GM21723 (cell line): Measurements from ENCODE around the gene OXCT2.
"Not testable (repeated sequence)": the region's sequence is repeated elsewhere in the genome, so short reads cannot be mapped to it uniquely, and the experiment has no call there.

ENCODE experiments used
- ATAC-seq: cut with Tn5 transposase; IDR thresholded peaks from one replicate; pipeline ENCODE4 v1.9.1; 2021; ENCODE audit warnings: mild to moderate bottlenecking, moderate library complexity; ENCODE audit not compliant: unreplicated experiment

Gene OXCT2

DNA sequence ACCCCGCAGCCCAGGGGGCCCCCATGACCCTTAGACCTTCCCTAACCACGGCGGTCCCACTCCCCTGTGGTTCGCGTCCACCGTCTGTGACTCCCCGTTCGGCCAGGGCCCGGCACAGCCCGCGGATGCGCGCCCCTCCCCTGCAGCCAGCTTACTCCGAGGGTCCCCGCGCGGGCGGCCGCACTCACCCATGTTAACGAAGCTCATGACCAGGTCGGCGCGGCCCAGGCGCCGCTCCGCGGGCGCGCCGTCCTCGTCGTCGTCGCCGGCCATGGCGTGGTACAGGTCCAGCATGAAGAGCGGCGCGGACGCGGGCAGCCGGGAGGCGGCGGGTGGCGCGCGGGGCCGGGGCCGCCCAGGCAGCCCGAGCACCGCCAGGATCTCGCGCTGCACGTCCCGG is 16.8 kb upstream of the OXCT2 start:
- not testable (repeated sequence) for ATAC-seq

DNA sequence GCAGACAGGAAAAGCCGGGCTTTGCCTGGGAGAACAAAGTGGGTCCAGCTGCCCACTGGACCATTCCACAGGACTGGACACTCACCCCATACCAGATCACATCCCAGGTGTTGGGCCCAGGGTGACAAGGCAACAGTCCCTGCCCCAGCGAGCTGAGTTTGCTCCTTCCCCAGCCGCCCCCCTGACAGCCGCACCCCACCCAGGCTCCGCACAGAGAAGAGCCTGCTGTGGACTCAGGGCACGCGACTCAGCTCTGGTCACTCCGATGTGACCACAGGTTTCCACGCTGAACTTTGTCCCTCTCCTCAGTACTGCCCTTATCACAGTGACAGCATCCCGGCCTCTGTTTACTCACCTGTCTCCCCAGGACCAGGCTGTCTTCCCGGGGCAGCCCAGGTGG is 16.3 kb upstream of the OXCT2 start:
- ATAC-seq: no peak

GRCh38 chr1:39787108-39787375 is 15.9 kb upstream of the OXCT2 start:
- ATAC-seq: not testable (repeated sequence)

DNA sequence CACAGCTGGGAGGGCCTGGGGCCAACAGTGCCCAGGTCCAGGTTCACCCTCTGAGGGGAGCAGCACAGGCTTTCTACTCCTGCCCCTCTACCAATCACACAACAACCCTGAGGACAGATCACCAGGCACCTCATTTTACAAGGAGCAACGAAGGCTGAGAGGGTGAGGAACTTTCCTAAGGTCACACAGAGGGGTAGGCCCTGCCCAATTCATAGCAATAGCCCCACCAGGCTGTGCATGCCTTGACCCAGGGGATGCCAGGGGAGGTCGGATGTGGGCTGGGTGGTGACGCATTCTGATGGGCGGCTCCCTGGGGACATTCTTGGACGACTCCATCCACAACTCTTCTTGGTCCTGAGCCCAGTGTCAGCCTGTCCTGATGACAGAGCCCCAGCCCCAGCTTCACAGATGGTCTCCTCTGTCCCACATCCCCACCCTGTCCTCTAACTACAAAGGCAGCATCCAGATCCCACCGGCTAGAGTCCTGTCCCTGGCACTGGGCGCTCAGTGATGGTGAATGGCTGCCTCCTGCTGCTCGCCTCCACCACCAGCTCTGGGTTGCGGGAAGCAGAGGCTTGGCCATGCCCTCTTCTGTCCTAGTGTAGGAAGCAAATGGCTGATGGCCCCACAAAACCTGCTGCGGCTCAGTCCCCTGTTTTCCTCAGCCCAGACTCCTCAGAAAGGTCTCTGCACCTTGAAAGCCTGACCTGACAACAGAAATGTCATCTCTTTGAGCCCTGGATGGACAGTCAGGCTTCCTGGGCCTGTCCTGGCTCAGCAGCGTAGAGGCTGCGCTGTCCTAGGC is 15.4 kb upstream of the OXCT2 start:
- ATAC-seq: not testable (repeated sequence)

DNA sequence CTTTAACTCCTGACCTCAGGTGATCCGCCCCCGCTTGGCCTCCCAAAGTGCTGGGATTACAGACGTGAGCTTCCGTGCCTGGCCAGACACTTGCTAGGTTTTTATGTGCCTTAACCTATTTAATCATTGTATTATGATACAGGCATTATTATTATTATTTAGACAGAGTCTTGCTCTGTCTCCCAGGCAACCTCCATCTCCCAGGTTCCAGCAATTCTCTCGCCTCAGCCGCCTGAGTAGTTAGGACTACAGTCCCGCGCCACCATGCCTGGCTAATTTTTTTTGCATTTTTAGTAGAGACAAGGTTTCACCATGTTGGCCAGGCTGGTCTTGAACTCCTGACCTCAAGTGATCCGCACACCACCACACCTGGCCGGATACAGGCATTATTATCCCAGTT is 11.5 kb upstream of the OXCT2 start:
- not testable (repeated sequence) for ATAC-seq

DNA sequence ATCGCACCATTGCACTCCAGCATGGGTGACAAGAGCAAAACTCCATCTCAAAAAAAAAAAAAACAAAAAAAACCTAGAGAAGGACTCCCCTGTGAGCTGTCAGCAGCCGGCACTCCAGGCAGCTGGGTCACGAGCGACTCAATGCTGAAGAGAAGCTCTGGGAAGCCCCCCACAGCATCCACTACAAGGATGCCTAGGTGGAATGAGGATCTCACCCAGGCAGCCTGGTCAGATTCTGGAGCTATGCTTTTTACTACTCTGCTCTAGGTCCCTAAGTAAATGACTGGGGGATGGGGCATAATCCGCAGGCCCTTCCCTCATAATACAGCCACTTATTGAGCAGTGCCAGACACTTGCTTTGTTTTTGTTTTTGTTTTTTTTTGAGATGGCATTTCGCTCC is 11.0 kb upstream of the OXCT2 start:
- ATAC-seq: no peak

DNA sequence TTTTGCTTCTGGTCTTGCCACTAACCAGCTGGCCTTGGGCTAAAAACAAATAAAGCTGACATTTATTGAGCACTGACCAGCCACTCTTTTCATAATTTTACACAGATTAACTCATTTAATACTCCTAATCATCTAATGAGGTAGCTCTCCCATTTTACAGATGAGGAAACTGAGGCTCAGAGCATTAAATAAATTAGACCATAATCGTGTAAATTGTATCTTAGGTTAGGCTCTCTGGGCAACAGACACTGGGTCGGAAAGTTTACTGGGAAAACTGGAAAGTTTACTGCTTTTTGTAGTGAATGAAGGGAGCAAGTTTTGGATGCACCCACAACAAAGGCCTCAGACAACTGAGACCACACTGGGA is 10.2 kb upstream of the OXCT2 start:
- no peak for ATAC-seq

DNA sequence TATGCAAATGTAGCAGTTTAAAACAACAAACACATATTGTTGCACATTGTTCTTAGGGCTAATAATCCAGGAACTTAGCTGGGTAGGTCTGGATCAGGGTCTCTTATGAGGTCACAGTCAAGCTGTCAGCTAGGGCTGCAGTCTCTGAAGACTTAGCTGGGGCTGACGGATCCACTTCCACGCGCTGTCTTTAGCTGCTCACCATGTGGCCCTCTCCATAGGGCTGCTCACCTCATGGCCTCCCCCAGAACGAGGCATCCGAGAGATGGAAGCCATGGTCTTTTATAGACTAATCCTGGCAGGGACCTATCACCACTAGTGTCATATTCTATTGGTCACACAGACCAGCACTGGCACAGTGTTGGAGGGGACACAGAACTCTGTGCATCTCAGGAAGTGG is 8.7 kb upstream of the OXCT2 start:
- no peak for ATAC-seq

- ATAC-seq: no peak
Measured at GRCh38 chr1:39779137-39779536, 8.0 kb upstream of the OXCT2 start.

- ATAC-seq: not testable (repeated sequence)
Measured at GRCh38 chr1:39778463-39779099, 7.4 kb upstream of the OXCT2 start.

DNA sequence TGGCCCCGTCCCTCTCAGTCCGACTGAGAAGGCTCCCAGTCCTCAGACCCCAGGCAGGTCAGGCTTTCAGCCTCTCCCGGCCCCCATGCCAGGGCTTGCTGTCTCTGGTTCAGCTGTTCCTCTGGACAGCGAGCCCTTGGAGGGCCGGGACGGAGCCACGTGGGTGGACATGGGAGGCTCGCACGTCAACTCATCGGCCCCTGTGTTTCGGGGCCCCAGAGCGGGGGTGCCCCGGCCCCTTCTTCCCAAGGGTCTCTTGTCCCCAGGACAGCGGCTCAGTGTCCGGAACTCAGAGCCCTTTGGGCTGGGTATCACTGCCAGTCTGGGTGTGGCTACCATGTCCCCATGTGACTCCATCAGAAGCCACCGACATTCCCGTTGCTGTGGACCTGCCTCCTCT is 6.7 kb upstream of the OXCT2 start:
- not testable (repeated sequence) for ATAC-seq

DNA sequence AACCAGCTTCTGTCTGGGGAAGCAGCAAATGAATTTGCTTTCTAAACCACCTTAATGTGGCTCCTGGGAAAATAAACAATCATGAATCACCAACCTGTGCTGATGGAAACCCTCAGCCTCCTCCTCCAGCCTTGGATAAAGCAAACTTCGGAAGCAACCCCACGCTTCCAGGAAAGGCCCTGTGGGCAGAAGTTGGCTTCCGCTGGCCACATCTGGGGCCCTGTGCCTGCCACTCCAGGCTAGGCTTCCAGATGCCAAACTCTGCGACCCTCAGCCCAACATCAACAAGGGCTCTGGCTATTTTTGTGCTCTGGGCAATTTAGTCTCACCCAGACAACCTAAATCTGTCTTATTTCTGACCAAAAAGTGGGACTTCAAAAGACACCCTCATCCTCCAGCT is 6.2 kb upstream of the OXCT2 start:
- ATAC-seq: no peak

GRCh38 chr1:39776886-39777285 is 5.7 kb upstream of the OXCT2 start:
- no peak for ATAC-seq

GRCh38 chr1:39776400-39776713 is 5.2 kb upstream of the OXCT2 start:
- ATAC-seq: peak; percentile 78

DNA sequence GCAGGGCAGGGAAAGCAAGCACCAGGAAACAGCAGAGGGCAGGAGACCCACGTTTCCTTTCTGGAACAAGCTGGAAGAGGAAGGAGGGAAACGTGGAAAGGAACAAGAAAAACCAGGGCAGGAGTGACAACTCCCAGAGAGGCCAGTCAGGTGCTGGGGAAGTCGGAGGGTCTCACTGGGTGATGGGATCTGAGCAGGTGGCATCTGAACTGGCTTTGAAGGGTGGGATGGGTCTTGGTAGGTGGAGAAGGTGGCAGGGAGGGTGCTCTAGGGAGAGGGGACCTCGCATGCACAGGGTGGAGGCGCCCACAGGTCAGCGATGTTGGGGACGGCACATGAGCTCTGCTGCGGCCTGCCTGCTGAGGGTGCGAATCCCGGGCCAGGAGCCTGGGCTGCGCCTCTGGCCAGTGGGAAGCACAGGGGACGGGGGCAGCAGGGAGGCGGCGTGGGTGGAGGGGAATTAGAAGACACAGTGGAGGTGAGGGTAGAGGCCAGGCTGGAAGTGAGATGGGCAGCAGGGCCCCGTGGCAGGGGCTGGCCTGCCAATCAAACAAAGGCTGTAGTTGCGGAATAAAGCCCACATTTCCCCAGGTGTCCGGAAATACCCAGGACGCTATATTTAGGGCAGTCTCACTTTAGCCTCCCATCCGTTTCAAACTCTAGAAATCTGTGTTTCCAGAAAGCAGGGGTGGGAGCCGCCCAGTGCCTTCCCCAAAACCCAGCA is 4.7 kb upstream of the OXCT2 start:
- ATAC-seq: not testable (repeated sequence)

DNA sequence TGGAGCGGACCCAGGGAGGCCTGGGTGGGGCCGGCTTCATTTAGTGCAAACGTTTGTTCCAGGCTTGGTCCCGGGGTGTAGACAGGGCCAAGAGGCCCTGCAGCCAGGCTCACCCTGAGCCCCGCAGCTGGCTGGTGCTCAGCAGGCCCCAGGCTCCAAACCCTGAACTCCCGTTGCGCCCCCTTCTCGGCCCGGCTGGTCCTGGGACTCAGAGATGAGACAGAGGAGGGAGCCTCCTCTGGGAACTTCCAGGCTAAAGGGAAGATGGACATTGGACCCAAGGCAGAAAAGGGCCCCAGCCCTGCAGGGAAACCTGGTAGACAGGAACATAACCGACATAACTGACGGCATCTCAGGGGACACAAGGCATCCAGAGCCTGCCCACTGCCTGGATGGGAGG is 4.0 kb upstream of the OXCT2 start:
- ATAC-seq: not testable (repeated sequence)

GRCh38 chr1:39773369-39773979 is 2.3 kb upstream of the OXCT2 start:
- not testable (repeated sequence) for ATAC-seq

DNA sequence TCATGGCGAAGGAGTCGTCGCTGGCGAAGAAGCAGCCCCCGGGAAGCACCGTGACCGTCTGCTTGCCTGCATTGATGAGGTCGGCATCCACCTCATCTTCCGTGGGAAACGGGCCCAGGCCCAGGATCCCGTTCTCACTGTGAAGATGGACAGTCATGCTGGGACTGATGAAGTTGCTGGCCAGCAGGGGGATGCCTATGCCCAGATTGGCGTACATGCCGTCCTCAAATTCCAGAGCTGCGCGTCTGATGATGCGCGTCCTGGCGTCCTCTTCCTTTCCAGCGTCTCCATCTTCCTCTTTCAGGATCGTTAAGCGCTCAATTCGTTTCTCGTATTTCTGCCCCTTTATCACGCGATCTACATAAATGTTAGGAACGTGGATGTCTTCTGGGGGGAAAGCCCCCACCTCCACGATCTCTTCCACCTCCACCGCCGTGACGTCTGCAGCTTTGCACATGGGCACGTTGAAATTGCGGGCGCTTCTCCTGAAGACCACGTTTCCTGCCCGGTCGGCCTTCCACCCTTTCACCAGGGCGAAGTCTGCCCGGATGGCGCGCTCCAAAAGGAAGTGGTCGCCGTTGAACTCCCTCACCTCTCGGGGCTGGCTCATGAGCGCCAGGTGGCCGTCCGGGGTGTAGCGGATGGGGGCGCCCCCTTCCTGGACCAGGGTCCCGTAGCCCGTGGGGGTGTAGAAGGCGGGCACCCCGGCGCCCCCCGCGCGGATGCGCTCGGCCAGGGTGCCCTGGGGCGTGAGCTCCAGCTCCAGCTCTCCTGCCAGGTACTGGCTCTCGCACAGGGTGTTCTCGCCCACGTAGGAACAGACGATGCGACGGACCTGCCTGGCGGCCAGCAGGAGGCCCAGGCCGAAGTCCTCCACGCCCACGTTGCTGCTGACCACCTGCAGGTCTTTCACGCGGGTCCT is 787 bp downstream of the OXCT2 start:
- ATAC-seq: not testable (repeated sequence)

- not testable (repeated sequence) for ATAC-seq
Measured at GRCh38 chr1:39769502-39769901, 1.6 kb downstream of the OXCT2 start.

GRCh38 chr1:39766466-39766865 is 4.7 kb downstream of the OXCT2 start:
- not testable (repeated sequence) for ATAC-seq

DNA sequence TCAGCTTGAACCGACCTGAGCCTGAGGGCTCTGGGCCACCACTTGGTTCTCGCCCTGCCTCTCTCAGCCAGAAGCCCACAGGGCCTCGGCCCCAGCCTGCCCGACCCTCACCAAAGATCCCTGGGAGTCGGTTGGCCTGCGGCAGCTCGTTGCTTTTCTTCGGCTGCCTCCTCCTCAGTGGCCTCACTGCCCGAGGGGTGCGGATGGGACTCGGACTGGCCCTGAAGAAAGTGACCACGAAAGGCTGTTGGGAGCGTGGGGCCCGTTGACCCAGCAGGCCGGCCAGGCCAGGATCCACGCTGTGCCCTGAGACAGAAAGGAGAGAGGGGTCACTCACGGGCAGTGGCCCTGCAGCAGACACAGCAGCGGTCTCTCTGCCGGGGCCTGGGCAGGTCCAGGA is 6.6 kb downstream of the OXCT2 start:
- ATAC-seq: not testable (repeated sequence)
